WTC11 (cell line): ENCODE measurements around the gene DCAF5. TPM values are rescaled to one million over a fixed set of nuclear protein-coding genes. Genes with fewer than 3 reads are reported as not detected.
A peak's percentile ranks its signal among the peaks of the same experiment; 100 is the strongest.

Experiments
- ATAC-seq: fragments of 200-7000 bp; cut with Tn5 transposase; 2 replicates; pipeline ENCODE4 v1.10.0; 2021; ENCODE audit warnings: mild to moderate bottlenecking, moderate library complexity
- CTCF ChIA-PET: fragments of 300-600 bp; sonication (Branson Sonifier 250); formaldehyde crosslinking; loops from one replicate; lab custom pipeline; 2021; ENCODE audit warnings: antibody characterized with exemption; lab: Charles Lee
- POLR2A ChIA-PET: fragments of 350-600 bp; sonication (Branson Sonifier 250); formaldehyde crosslinking; loops from one replicate; lab custom pipeline; 2021; ENCODE audit warnings: antibody characterized with exemption; lab: Charles Lee
- DNase-seq: peaks from one replicate; pipeline ENCODE4 v3.0.0; 2021; ENCODE audit warnings: low spot score
- H3K27ac Mint-ChIP-seq: 2 replicates; pipeline ENCODE4 v1.8.0; 2021; ENCODE audit warnings: mixed read lengths
- H3K27me3 Mint-ChIP-seq: 2 replicates; pipeline ENCODE4 v1.8.0; 2021; ENCODE audit warnings: low read depth, mild to moderate bottlenecking, moderate library complexity, mixed read lengths
- H3K36me3 Mint-ChIP-seq: 2 replicates; pipeline ENCODE4 v1.8.0; 2021; ENCODE audit warnings: mixed read lengths
- H3K4me1 Mint-ChIP-seq: 2 replicates; pipeline ENCODE4 v1.8.0; 2022; ENCODE audit warnings: mixed read lengths
- H3K4me3 Mint-ChIP-seq: 2 replicates; pipeline ENCODE4 v1.8.0; 2021; ENCODE audit warnings: mild to moderate bottlenecking, moderate library complexity, mixed read lengths
- H3K9me3 Mint-ChIP-seq: 2 replicates; pipeline ENCODE4 v1.8.0; 2021; ENCODE audit warnings: mixed read lengths
- CREB1 ChIP-seq: sonication (generic); formaldehyde crosslinking; IDR thresholded peaks from 2 replicates; pipeline ENCODE4 v1.8.0; 2023; ENCODE audit warnings: mild to moderate bottlenecking, missing genetic modification reagents
- CREM ChIP-seq: sonication (generic); formaldehyde crosslinking; IDR thresholded peaks from 2 replicates; pipeline ENCODE4 v1.8.1; 2022; ENCODE audit warnings: mild to moderate bottlenecking, missing genetic modification reagents, moderate library complexity
- ELF4 ChIP-seq: sonication (generic); formaldehyde crosslinking; IDR thresholded peaks from 2 replicates; pipeline ENCODE4 v1.8.1; 2022; ENCODE audit warnings: low read depth, mild to moderate bottlenecking, moderate library complexity, missing genetic modification reagents
- HMGXB4 ChIP-seq: sonication (generic); formaldehyde crosslinking; IDR thresholded peaks from 2 replicates; pipeline ENCODE4 v1.8.1; 2023; ENCODE audit warnings: mild to moderate bottlenecking, moderate library complexity, missing genetic modification reagents
- JAZF1 ChIP-seq: fragments of 250-450 bp; sonication (Bioruptor Pico); IDR thresholded peaks from 2 replicates; pipeline ENCODE4 v1.9.0; 2021; ENCODE audit warnings: moderate library complexity, mild to moderate bottlenecking, inconsistent platforms
- JUN ChIP-seq: sonication (generic); formaldehyde crosslinking; IDR thresholded peaks from 2 replicates; pipeline ENCODE4 v1.8.0; 2023; ENCODE audit warnings: mild to moderate bottlenecking, missing genetic modification reagents
- KAT7 ChIP-seq: sonication (generic); formaldehyde crosslinking; IDR thresholded peaks from 2 replicates; pipeline ENCODE4 v1.8.1; 2023; ENCODE audit warnings: missing genetic modification reagents, mild to moderate bottlenecking, borderline replicate concordance
- RORB ChIP-seq: fragments of 250-450 bp; sonication (Bioruptor Pico); IDR thresholded peaks from 2 replicates; pipeline ENCODE4 v1.9.0; 2021; ENCODE audit warnings: mild to moderate bottlenecking
- ZNF138 ChIP-seq: sonication (generic); formaldehyde crosslinking; conservative IDR thresholded peaks from 2 replicates; pipeline ENCODE4 v1.8.1; 2022; ENCODE audit warnings: mild to moderate bottlenecking, moderate library complexity, missing genetic modification reagents
- ZNF232 ChIP-seq: sonication (generic); formaldehyde crosslinking; IDR thresholded peaks from 2 replicates; pipeline ENCODE4 v1.8.0; 2022; ENCODE audit warnings: mild to moderate bottlenecking, missing genetic modification reagents
- ZNF512 ChIP-seq: sonication (generic); formaldehyde crosslinking; IDR thresholded peaks from 2 replicates; pipeline ENCODE4 v1.8.1; 2022; ENCODE audit warnings: missing genetic modification reagents, borderline replicate concordance
- ZNF671 ChIP-seq: fragments of 250-450 bp; sonication (Bioruptor Pico); IDR thresholded peaks from 2 replicates; pipeline ENCODE4 v1.8.0; 2021; ENCODE audit warnings: mild to moderate bottlenecking
- total RNA-seq: library from RNA; stranded (reverse); gene quantifications from 3 replicates; pipeline ENCODE4 v1.2.3, GENCODE V29; 2021
- TF ChIP-seq, protein P1 (sequence below): sonication (generic); formaldehyde crosslinking; IDR thresholded peaks from 2 replicates; pipeline ENCODE4 v1.8.1; 2022; ENCODE audit warnings: low read depth, missing genetic modification reagents, borderline replicate concordance
- TF ChIP-seq, protein P2 (sequence below): sonication (generic); formaldehyde crosslinking; IDR thresholded peaks from 2 replicates; pipeline ENCODE4 v1.8.0; 2023; ENCODE audit warnings: missing genetic modification reagents
- TF ChIP-seq, protein P3 (sequence below): fragments of 200-600 bp; IDR thresholded peaks from 2 replicates; pipeline ENCODE4 v1.8.0; 2022; ENCODE audit warnings: antibody characterized with exemption
- TF ChIP-seq, protein P4 (sequence below): sonication (generic); formaldehyde crosslinking; IDR thresholded peaks from 2 replicates; pipeline ENCODE4 v1.8.1; 2023; ENCODE audit warnings: mild to moderate bottlenecking, missing genetic modification reagents, moderate library complexity

The DCAF5 gene
- total RNA-seq, 1 experiment from 2014 or later = 30.3 TPM

GRCh38 chr14:69129264-69129880 lies 23.5 kb downstream of the DCAF5 start:
- H3K4me3 Mint-ChIP-seq = no peak overlapping the region; the same call in 1 of the 2 replicates

More at GRCh38 chr14:69129264-69129880, 23.5 kb downstream of the DCAF5 start:
- no peaks in the 10 kb centered on the region for H3K27me3 Mint-ChIP-seq
- ATAC-seq (peak; percentile 90), DNase-seq (peak; percentile 64)
- ChIA-PET CTCF (interaction anchor here (0.5 to 4.3 kb wide), 49 partner anchors 9 to 330 kb away, joined by 3 to 71 read pairs (median 4); partner anchors contain the start of genes DCAF5 and EXD2), POLR2A (no interaction called here)
- H3K36me3 Mint-ChIP-seq = no peaks in the 10 kb centered on the region
- no peak for TF ChIP-seq ZNF232 (CRISPR knock-in tag)
- no peak for TF ChIP-seq JUN (CRISPR knock-in tag)
- no peak for TF ChIP-seq KAT7 (CRISPR knock-in tag)
- TF ChIP-seq ELF4 (CRISPR knock-in tag) = no peak
- TF ChIP-seq JAZF1 (CRISPR knock-in tag) = no peak
- TF ChIP-seq ZNF671 (CRISPR knock-in tag) = no peak
- TF ChIP-seq CREB1 (CRISPR knock-in tag) = no peak
- no peak for TF ChIP-seq RORB (CRISPR knock-in tag)
- TF ChIP-seq, protein P1, sequence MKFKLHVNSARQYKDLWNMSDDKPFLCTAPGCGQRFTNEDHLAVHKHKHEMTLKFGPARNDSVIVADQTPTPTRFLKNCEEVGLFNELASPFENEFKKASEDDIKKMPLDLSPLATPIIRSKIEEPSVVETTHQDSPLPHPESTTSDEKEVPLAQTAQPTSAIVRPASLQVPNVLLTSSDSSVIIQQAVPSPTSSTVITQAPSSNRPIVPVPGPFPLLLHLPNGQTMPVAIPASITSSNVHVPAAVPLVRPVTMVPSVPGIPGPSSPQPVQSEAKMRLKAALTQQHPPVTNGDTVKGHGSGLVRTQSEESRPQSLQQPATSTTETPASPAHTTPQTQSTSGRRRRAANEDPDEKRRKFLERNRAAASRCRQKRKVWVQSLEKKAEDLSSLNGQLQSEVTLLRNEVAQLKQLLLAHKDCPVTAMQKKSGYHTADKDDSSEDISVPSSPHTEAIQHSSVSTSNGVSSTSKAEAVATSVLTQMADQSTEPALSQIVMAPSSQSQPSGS (CRISPR knock-in tag) = no peak
- no peak for TF ChIP-seq HMGXB4 (CRISPR knock-in tag)
- TF ChIP-seq ZNF512 = no peak
- TF ChIP-seq, protein P2, sequence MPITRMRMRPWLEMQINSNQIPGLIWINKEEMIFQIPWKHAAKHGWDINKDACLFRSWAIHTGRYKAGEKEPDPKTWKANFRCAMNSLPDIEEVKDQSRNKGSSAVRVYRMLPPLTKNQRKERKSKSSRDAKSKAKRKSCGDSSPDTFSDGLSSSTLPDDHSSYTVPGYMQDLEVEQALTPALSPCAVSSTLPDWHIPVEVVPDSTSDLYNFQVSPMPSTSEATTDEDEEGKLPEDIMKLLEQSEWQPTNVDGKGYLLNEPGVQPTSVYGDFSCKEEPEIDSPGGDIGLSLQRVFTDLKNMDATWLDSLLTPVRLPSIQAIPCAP = no peak
- TF ChIP-seq, protein P3, sequence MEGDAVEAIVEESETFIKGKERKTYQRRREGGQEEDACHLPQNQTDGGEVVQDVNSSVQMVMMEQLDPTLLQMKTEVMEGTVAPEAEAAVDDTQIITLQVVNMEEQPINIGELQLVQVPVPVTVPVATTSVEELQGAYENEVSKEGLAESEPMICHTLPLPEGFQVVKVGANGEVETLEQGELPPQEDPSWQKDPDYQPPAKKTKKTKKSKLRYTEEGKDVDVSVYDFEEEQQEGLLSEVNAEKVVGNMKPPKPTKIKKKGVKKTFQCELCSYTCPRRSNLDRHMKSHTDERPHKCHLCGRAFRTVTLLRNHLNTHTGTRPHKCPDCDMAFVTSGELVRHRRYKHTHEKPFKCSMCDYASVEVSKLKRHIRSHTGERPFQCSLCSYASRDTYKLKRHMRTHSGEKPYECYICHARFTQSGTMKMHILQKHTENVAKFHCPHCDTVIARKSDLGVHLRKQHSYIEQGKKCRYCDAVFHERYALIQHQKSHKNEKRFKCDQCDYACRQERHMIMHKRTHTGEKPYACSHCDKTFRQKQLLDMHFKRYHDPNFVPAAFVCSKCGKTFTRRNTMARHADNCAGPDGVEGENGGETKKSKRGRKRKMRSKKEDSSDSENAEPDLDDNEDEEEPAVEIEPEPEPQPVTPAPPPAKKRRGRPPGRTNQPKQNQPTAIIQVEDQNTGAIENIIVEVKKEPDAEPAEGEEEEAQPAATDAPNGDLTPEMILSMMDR = peak; percentile 85
- TF ChIP-seq, protein P4, sequence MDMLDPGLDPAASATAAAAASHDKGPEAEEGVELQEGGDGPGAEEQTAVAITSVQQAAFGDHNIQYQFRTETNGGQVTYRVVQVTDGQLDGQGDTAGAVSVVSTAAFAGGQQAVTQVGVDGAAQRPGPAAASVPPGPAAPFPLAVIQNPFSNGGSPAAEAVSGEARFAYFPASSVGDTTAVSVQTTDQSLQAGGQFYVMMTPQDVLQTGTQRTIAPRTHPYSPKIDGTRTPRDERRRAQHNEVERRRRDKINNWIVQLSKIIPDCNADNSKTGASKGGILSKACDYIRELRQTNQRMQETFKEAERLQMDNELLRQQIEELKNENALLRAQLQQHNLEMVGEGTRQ (CRISPR knock-in tag) = no peak
- no peak for TF ChIP-seq ZNF138 (CRISPR knock-in tag)
- TF ChIP-seq CREM (CRISPR knock-in tag) = 0 out of 2 replicates have a peak, but pooled peaks have one; percentile 18
- H3K9me3 Mint-ChIP-seq = no peaks in the 10 kb centered on the region
- peaks cover 10% of the 10 kb centered on the region for H3K4me1 Mint-ChIP-seq
- H3K27ac Mint-ChIP-seq = peak overlapping the region; percentile 46
